Ovary (tissue), 3 donors: ENCODE measurements around the gene CLDN24.

ENCODE experiments used
- EP300 ChIP-seq: sonication (generic); formaldehyde crosslinking; IDR thresholded peaks from one replicate; pipeline ENCODE4 v1.6.1; 2017; ENCODE audit warnings: antibody characterized with exemption
- POLR2A ChIP-seq: fragments of 450-650 bp; IDR thresholded peaks from one replicate; pipeline ENCODE4 v1.6.1; 2017; ENCODE audit warnings: antibody characterized with exemption, mild to moderate bottlenecking, moderate library complexity
- TF ChIP-seq, protein P1 (sequence below), 3 donors: fragments of 450-650 bp in 2 of 3; fragments of 200-600 bp in 1 of 3; IDR thresholded peaks; one replicate each; pipeline versions ENCODE4 v1.5.1 to v1.8.0; 2016 to 2022; ENCODE audit warnings: antibody characterized with exemption in 3 of 3, mild to moderate bottlenecking in 1 of 3
- donor health status: DM: no; HTN: no; CAD: no.

DNA sequence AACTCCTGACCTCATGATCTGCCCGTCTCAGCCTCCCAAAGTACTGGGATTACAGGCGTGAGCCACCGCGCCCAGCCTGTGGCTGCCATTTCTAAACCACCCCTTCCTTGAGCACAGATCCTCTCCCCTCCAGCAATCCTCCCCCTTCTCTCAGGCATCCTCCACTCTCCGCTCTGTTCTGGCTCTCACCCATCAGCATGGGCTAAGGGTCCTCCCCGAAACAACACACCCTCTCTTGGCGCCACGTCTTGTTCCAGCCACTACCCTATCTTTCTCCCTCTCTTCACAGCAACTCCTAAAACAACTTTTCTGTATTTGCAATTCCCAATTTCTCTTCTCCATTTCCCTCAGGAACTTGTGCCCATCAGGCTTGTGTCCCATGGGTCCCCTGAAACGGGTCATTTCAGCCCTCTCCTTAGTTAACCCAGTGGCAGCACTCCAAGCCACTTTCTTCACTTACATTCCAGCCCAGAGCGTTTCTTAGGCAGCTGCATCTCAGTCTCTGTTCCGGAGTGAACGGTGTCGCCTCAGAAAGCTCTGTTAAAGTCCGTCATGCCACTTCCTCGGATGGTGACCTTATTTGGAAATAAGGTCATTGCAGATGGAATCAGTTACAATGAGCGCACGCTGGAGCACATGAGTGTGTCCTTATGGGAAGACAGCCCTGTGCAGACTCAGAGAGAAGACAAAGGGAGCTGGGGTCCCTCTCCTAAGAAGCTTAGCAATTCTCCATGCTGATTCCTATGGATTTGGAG lies 28.3 kb upstream of the CLDN24 start:
- TF ChIP-seq EP300, result no peak
- TF ChIP-seq, protein P1, sequence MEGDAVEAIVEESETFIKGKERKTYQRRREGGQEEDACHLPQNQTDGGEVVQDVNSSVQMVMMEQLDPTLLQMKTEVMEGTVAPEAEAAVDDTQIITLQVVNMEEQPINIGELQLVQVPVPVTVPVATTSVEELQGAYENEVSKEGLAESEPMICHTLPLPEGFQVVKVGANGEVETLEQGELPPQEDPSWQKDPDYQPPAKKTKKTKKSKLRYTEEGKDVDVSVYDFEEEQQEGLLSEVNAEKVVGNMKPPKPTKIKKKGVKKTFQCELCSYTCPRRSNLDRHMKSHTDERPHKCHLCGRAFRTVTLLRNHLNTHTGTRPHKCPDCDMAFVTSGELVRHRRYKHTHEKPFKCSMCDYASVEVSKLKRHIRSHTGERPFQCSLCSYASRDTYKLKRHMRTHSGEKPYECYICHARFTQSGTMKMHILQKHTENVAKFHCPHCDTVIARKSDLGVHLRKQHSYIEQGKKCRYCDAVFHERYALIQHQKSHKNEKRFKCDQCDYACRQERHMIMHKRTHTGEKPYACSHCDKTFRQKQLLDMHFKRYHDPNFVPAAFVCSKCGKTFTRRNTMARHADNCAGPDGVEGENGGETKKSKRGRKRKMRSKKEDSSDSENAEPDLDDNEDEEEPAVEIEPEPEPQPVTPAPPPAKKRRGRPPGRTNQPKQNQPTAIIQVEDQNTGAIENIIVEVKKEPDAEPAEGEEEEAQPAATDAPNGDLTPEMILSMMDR (IDR thresholded peaks at IDR 0.05), result no peak
- no peak for TF ChIP-seq POLR2A
